GM19193 (cell line): ENCODE data around the gene WDR12.

Experiments
- POLR2A ChIP-seq: IDR thresholded peaks from 4 replicates; pipeline ENCODE4 v1.6.1; 2011; ENCODE audit not compliant: insufficient read depth, insufficient read length; ENCODE audit errors: extremely low read depth

The WDR12 gene

DNA sequence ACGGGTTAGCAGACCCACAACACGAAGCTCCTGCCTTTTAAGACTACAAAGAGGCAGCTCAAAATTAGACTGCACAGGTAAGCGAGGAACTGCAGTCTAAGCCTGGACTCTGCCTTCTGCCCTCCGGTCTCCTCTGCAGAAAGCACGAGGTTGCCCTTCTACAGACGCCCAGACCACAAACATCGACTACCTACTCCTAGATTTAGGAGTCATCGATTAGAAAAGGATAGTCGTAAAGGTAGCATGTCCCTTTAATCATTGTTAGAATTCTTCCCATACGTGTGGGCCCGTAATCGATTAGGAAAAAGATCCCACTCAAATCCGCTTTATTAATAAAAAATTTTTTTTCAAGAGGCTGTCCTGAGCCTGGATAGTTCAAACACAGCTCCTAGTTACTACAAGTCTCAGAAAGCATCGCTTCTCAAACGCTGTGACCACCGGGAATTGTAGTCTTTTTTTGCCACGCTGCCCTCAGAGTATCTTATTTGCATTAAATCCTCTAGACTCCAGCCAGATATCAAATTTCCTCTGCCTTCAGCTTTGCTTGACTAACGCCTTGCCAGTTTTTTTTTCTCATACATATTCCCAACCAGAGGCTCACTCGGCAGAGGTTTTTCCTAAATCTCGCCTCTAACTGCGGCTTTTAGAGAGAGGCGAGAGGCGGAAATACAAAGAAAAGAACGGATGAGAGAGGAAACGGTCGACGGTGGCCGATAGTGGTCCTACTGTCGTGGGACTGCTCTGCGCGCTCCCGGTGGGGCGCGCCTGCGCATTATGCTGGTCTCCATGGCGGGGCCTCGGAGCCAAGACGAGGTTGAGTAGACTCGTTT is at the start of gene WDR12, which contains the start of gene CARF:
TSS of gene WDR12 (minus strand) at position 162 of the 830 bp plus-strand sequence. CDS start 197 bp downstream, outside the sequence.
TSS of gene CARF (plus strand) at position 764 of the 830 bp plus-strand sequence. CDS start 29,628 bp downstream, outside the sequence.
- peak; percentile 70 for TF ChIP-seq POLR2A

DNA sequence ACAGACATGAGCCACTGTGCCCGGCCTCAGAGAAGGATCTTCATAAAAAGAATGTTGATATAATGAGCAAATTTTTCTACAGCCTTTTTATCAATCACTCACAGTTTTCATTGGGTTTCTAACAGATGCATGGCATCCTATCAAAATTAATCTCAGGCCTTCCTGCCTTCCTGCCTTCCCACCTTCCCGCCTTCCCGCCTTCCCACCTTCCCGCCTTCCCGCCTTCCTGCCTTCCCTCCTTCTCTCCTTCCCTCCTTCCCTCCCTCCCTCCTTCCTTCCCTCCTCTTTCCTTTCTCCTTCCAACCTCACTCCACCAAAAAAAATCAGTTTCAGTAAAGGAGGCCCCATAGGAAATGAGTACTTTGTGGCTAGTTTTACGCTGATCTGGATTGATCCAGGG is 49.1 kb upstream of the WDR12 start:
- TF ChIP-seq POLR2A = no peak

DNA sequence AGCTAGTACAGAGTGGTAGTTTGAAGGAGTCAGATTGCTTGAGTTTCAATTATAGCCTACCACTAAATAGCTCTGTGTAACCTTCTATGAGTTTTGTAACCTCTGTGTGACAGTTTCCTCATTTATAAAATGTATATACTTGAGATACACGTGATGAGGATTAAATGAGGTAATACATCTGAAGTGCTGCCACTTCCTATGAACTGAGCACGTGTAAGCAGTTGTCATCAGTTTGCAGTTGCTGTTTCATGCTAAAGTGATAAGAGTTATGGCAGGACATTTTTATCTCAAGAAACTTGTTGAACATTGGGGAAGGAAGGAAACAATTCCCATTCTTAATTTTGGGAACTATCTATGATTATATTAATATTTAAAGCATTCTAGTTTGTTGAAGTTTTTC is 39.1 kb upstream of the WDR12 start:
- TF ChIP-seq POLR2A = no peak

DNA sequence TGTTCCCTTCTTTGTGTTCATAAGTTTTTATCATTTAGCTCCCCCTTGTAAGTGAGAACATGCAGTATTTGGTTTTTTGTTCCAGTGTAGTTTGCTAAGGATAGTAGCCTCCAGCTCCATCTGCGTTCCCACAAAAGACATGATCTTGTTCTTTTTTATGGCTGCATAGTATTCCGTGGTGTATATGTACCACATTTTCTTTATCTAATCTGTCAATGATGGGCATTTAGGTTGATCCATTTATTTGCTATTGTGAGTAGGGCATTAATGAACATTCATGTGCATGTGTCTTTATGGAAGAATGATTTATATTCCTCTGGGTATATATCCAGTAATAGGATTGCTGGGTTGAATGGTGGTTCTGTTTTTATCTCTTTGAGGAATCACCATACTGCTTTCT is 34.0 kb upstream of the WDR12 start:
- no peak for TF ChIP-seq POLR2A

DNA sequence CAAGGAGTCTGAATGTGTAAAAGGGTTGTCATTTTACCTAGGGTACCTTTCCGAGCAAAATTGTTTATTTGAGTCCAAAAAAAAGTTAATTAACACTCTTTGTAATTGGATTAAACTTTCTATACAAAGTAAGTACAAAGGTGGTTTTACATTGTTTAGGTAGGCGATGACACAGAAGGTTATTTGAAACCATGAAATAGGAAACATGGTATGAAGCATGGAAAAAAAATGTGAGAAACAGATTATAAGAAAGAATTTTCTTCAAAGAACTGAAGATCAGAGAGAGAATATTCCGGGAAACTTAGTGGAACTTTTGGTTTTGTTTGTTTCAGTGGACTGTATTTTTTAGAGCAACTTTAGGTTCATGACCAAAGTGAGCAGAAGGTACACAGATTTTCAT is 33.3 kb upstream of the WDR12 start:
- TF ChIP-seq POLR2A = no peak

DNA sequence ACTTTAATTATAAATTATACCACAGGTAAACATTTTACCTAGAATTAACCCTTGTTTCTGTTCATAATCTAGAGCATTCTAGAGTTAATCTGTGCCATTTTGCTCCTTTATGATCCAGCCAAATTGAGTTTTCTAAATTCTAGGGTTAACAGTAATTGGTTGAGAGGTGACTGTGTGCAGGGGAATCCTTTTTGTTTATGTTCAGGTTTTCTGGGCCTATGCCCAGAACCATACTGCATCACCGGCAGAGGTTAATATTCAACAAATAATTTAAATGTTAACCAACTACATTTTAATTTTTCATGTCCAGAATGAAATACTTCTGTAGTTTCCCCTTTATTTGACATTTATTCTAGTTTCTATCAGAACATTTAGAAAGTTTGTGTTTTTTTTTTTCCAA is 32.9 kb upstream of the WDR12 start:
- no peak for TF ChIP-seq POLR2A

DNA sequence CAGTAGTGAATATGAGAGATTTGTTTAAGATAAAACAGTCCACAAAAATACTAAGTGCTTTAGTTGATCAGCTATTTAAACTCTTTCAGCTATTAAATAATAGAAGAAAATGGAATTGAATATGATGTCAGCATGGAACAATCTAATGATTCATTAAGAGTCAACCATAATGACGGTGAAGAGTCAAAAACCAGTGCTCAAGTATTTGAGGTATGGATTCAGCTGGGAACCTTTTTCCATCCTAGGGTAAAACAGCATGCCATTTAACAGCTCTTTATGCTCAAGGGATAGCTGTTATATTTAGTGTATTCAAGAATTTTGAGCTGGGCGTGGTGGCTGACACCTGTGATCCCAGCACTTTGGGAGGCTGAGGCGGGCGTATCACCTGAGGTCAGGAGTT is 30.3 kb upstream of the WDR12 start:
- TF ChIP-seq POLR2A = no peak

DNA sequence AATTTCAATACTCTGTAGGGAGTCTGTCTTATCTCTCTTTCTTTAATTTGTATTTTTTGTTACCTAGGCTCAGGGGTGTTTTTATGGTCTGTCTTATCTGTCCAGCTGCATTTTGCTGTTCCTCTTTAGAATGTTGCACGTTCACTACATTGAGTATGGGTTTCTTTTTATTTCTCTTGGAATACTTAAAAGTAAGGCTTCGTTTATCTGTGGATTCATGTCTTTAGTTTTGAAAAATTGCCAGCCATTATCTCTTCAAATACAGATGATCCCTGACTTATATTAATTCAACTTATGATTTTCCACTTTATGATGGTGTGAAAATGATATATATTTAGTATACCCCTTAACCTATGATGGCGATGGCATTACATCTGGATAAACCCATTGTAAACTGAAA is 27.5 kb upstream of the WDR12 start:
- TF ChIP-seq POLR2A = no peak

DNA sequence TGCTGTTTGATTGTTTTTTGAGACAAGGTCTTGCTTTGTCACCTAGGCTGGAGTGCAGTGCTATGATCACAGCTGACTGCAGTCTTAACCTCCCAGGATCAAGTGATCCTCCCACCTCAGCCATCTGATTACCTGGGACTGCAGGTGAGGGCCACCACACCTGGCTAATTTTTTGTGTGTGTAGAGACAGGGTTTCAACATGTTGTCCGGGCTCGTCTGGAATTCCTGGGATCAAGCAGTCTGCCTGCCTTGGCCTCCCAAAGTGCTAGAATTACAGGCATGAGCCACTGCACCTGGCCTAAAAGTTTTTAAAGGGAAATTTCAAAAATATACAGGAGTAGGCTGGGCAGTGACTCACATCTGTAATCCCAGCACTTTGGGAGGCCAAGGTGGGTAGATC is 23.0 kb upstream of the WDR12 start:
- no peak for TF ChIP-seq POLR2A

DNA sequence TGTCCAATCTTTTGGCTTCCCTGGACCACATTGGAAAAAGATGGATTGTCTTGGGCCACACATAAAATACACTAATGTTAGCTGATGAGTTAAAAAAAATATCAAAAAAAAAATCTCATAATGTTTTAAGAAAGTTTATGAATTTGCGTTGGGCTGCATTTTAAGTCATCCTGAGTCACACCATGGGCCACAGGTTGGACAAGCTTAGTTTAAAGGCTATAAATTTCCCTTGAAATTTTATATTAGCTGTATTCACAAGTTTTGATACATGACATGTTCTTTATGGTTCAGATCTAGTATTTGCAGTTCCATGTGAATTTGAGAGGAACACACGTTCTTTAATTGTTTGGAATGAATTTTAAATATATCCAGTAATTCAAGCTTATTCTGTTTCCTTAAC is 22.5 kb upstream of the WDR12 start:
- no peak for TF ChIP-seq POLR2A

DNA sequence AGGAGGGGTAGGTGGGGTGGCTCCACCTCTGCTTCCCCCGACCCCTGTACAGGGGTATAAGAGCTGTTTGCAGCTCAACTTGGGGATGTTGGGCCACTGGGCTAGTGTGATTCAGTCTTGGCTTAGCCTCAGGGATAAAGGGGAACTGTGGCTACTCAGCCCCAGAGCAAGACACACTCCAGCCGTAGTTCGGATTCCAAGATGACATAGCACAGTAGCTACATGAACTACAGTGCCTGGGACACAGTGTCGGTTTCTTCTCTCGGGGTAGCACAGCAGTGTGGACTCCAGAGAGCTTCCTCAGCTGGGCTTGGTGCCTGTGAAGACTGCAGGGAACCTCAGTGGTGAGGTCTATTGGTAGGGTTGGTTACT is 21.7 kb upstream of the WDR12 start:
- TF ChIP-seq POLR2A = no peak

DNA sequence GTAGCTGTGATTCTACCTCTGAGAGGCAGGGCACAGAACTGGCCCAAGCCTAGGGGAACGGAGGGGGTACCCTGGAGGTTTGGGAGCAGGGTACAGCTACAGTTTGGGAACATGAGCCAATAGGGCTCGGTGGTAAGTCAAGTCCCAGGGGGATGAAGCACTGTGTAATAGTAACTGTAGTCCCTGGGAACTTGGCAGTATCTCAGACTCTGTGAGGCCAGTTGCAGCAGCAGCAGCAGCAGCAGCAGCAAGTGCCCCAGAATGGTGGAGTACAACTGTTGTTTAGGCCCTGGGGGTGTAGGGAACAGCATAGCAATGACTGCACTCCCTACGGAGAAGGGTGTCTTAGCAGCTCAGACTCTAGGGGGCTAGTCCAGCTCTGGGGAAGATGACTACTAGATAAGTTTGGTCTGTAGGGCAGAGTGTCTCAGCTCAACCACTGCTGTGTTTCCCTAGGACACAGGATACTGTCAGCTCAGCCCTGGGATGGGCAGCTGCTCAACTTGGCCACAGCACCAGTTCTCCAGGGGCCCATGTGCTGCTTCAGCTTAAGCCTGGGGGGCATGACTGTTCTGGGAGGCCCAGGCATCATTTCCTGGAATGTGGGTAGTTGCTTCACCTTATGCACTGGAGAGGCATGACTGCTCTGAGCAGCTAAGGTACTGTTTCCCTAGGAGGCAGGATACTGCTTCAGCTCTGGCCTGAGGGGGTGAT is 21.1 kb upstream of the WDR12 start:
- TF ChIP-seq POLR2A = no peak

DNA sequence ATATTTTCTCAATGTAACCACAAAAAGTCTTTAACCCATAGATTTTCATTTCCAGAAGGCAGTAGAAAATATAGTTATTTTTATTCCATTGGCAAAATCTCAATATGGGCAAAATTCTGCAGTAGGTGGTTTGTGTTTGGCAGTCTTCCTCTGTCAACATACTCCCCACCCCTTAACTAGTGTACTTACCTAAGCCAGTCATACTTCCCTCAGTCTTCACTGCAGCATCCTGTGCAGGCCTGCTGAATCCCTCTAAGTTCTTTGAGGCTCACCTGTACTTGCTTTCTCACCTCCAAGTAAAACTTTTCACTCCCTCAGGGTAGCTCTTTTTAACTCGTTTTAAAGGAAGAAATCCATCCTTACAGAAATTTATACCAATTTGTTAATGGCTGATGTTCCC is 7.4 kb upstream of the WDR12 start:
- TF ChIP-seq POLR2A = no peak

DNA sequence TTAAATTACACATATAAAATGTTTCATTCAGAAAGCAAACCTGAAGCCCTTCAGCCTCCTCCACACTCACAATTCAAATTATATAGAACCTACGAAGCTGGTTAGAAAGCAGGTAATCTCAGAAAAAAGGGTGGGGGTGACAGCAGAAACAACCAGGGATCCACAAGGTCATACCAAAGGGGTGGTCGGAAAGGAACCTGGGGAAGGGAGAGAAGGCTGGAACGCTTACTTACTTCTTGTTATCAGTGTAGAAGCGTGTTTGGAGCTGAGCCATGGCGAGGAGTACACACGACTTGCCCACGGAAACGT is 316 bp downstream of the WDR12 start:
- TF ChIP-seq POLR2A = no peak

DNA sequence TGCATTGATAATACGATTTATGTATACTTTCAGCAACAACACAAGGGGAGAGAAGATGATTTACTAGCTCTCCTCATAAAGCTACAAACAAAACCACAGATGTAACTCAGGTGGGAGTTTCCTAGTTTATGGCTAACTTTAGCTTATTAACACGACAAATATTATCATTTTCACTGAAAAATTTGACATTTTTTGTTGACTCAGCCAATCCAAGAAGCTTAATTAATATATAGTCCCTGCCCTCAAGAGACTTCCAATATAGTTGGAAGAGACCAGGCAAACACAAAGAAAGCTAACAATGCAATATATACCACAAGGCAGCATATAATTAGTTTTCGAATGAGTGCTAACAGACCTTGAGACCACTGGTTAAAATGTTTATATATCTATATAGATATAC is 775 bp downstream of the WDR12 start:
- TF ChIP-seq POLR2A = no peak

DNA sequence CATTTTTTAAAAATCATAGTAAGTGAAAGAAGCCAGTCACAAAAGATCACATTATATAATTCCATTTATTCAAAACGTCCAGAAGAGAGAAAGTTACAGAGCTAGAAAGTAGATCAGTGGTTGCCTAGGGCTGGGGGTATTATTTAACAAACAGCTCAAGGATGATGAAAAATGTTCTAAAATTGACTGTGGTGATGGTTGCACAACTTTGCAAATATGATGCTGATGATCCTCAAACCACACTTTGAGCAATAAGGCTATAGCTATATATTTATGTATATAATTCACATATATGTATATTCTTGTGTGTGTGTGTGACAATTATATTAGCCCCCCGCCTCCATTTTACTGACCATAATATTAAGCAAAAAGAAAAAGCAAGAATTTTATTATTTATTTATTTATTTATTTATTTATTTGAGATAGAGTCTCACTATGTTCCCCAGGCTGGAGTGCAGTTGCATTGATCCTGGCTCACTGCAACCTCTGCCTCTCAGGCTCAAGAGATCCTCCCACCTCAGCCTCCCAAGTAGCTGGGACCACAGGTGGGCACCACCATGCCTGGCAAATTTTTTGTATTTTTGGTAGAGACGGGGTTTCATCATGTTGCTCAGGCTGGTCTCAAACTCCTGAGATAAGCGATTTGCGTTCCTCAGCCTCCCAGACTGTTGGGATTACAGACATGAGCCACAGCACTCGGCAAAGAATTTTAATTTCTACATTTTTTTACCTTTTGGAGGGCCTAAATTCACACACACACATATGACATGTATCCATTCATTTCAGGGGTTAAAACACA is 1.9 kb downstream of the WDR12 start:
- TF ChIP-seq POLR2A = no peak

DNA sequence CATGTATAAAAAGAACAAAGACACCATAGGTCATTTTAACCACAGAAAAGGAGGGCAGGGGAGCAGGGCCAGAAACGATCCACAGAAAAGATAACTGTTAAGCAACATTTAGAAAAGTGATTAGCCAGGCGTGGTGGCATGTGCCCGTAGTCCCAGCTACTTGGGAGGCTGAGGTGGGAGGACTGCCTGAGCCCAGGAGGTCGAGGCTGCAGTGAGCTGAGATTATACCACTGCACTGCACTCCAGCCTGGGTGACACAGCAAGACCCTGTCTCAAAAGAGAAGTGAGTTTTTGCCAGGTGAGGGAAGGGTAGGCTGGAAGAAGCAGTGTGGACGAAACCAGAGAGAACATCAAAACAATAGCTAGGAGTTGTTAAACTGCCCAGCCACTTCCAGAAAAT is 3.3 kb downstream of the WDR12 start:
- TF ChIP-seq POLR2A = no peak

DNA sequence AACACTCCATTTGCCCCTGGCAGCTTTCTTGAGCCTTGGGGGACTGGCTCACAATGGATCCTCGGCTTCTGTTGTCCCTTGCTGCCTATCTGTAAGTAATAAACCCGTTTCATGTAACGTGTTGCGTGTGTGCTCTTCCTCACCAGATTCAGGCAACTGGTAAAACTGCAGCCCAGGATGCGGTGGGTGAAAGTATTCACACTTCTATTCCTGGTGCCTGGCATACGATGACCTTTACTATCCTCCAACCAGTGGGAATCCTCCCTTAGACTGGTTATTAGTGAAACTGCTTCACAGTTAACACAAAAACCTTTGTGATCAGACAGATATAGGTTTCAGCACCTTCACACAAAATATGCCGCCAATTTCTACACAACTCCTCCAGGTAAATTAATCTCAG is 26.3 kb downstream of the WDR12 start:
- no peak for TF ChIP-seq POLR2A
